ENCODE measurements around the gene RNASEH1. TPM values are rescaled to one million over a fixed set of nuclear protein-coding genes. Genes with fewer than 3 reads are reported as not detected.

Gene RNASEH1
- total and polyA plus RNA-seq, 10 of the 15 experiments (the other 5 are each of a cell fraction or from before 2014, with no cell fraction given), result 18.2 to 68.5 (median 28.2) TPM

- H3K9me3 ChIP-seq (replicated peaks; ENCODE audit: control insufficient read depth, insufficient read depth, low read length), result no peaks in the 10 kb centered on the region
- no peaks in the 10 kb centered on the region for H3K27me3 ChIP-seq (replicated peaks in 1 of 2; ENCODE audit: control insufficient read depth in 2 of 2, insufficient read depth in 2 of 2, low read length in 1 of 2)
- intact Hi-C loops (cut with micrococcal nuclease; ENCODE audit: unreplicated experiment), result no loop called here
- in situ Hi-C loops (cut with MboI), result no loop called here
- WGBS (ENCODE audit: insufficient coverage, insufficient replicate concordance, low lambda C conversion rate, missing lambda C conversion rate), result 96% methylated on average over 29 of the region's 29 CpGs
- BruUV-seq (replicated peaks), result no TSS peak
- H3K4me1 ChIP-seq (ENCODE audit: control insufficient read depth, insufficient read depth, low read length), result no peaks in the 10 kb centered on the region; the same call in 1 of the 2 replicates
- H3K36me3 ChIP-seq (ENCODE audit: control insufficient read depth in 2 of 2, insufficient read depth in 2 of 2, low read length in 1 of 2), result peaks cover 16 to 41% of the 10 kb centered on the region in 2 experiments
- ATAC-seq, result no peak
- POLR2A ChIA-PET, result no interaction called here
- TF ChIP-seq POU2F2 (IDR thresholded peaks at IDR 0.05; ENCODE audit: borderline replicate concordance, low read depth, low read length) (no peak), TCF7 (IDR thresholded peaks at IDR 0.05; ENCODE audit: borderline replicate concordance) (no peak), TCF3 (IDR thresholded peaks at IDR 0.05; ENCODE audit: borderline replicate concordance, insufficient read depth, low read depth, low read length) (no peak), IKZF1 (conservative IDR thresholded peaks at IDR 0.05) (no peak), CREB1 (IDR thresholded peaks at IDR 0.05; ENCODE audit: low read depth) (no peak), CHD1 (IDR thresholded peaks at IDR 0.05; ENCODE audit: low read depth, low read length) (no peak), SMAD1 (IDR thresholded peaks at IDR 0.05; ENCODE audit: low read depth, partially characterized antibody) (no peak), WRNIP1 (IDR thresholded peaks at IDR 0.05; ENCODE audit: borderline replicate concordance, low read depth, low read length) (no peak), KDM1A (IDR thresholded peaks at IDR 0.05; ENCODE audit: borderline replicate concordance) (no peak), FOXK2 (IDR thresholded peaks at IDR 0.05) (no peak), YY1 (IDR thresholded peaks at IDR 0.05; ENCODE audit: low read depth, low read length) (no peak), ZNF274 (IDR thresholded peaks at IDR 0.05; ENCODE audit: insufficient read depth, insufficient read length) (no peak), HDAC6 (IDR thresholded peaks at IDR 0.05; ENCODE audit: unreplicated experiment) (no peak), PML (IDR thresholded peaks at IDR 0.05; ENCODE audit: low read length) (no peak), FOXM1 (IDR thresholded peaks at IDR 0.05; ENCODE audit: low read depth, low read length) (no peak), PAX8 (IDR thresholded peaks at IDR 0.05) (no peak)
- no peak overlapping the region for H3K9ac ChIP-seq (ENCODE audit: control insufficient read depth, insufficient read depth, low read length)
- H3K27ac ChIP-seq (ENCODE audit: control insufficient read depth, insufficient read depth), result no peak overlapping the region
- H3K4me2 ChIP-seq (ENCODE audit: control insufficient read depth, insufficient read depth), result no peak overlapping the region
- peaks cover 1% of the 10 kb centered on the region; the same call in 1 of the 2 replicates for H4K20me1 ChIP-seq (ENCODE audit: control insufficient read depth, insufficient read depth)
- SMC1A ChIA-PET (ENCODE audit: uncharacterized antibody, unreplicated experiment), result no interaction called here
- no peak overlapping the region for H2AFZ ChIP-seq (ENCODE audit: control insufficient read depth, low read depth, low read length)
- no peak for DNase-seq (ENCODE audit: low read depth, low spot score)
- CTCF ChIA-PET, result interaction anchor here (0.6 to 0.9 kb wide), 2 partner anchors 21 to 162 kb away, joined by 3 read pairs; no protein-coding TSS in a partner anchor
- H3K4me3 ChIP-seq, result no peak overlapping the region
- FAIRE-seq, result no peak
- RAD21 ChIA-PET (ENCODE audit: unreplicated experiment), result no interaction called here
- H3K79me2 ChIP-seq (ENCODE audit: control insufficient read depth, insufficient read depth, low read length), result peaks cover 9% of the 10 kb centered on the region
Observed at GRCh38 chr2:3585261-3586109, 27.4 kb upstream of the RNASEH1 start.
